HCT116 (cell line): ENCODE measurements around the gene ARVCF. TPM values are rescaled to one million over a fixed set of nuclear protein-coding genes. Genes with fewer than 3 reads are reported as not detected.

Experiments used
- ATAC-seq: fragments of 200-7000 bp; cut with Tn5 transposase; 2 replicates; pipeline ENCODE4 v1.9.1; 2020; ENCODE audit warnings: mild to moderate bottlenecking, moderate library complexity
- BruUV-seq: library from RNA; stranded (reverse); fragments of 400-500 nt; replicated peaks from 2 replicates; lab custom pipeline; 2021; lab: Mats Ljungman, UMichigan
- CTCF ChIA-PET: fragments of 300-600 bp; sonication (Branson Sonifier 250); formaldehyde crosslinking; loops from one replicate; lab custom pipeline; 2021; ENCODE audit warnings: antibody characterized with exemption; lab: Charles Lee
- POLR2A ChIA-PET: fragments of 300-600, 350-600 bp; sonication (Branson Sonifier 250); formaldehyde crosslinking; loops from one replicate; lab custom pipeline; 2021; ENCODE audit warnings: antibody characterized with exemption; lab: Charles Lee
- RAD21 ChIA-PET, 2 experiments: fragments of 300-600 bp; sonication (Branson Sonifier 250); formaldehyde crosslinking; loops; one replicate each; lab custom pipeline; 2023; ENCODE audit warnings: low total read pairs in 2 of 2; ENCODE audit not compliant: uncharacterized antibody in 2 of 2, unreplicated experiment in 2 of 2, low non-redundant PET in 1 of 2; lab: Charles Lee
- DNase-seq: peaks from one replicate; pipeline ENCODE4 v3.0.0-alpha.2; 2010; ENCODE audit warnings: low read depth, low spot score
- H2AFZ ChIP-seq: fragments of 200-600 bp; shearing (Covaris generic), sonication (generic); 2 replicates; pipeline ENCODE4 v1.6.1; 2017; ENCODE audit warnings: low read depth, mixed run types, mixed read lengths, antibody characterized with exemption, low read length; ENCODE audit not compliant: poor library complexity, severe bottlenecking
- H3K27ac ChIP-seq: 2 replicates; pipeline ENCODE4 v1.5.1; 2012; ENCODE audit warnings: low read depth, low read length
- H3K27me3 ChIP-seq: fragments of 200-600 bp; sonication (generic); 2 replicates; pipeline ENCODE4 v1.6.1; 2016; ENCODE audit warnings: mixed run types, low read length, mixed read lengths; ENCODE audit not compliant: insufficient read depth
- H3K36me3 ChIP-seq, 2 experiments: fragments of 200-500 bp in 1 of 2; fragments of 200-600 bp in 1 of 2; sonication (Bioruptor generic) in 1 of 2; sonication (generic) in 1 of 2; 2 replicates each; pipeline versions ENCODE4 v1.5.1 to v1.6.1; 2014 to 2016; ENCODE audit warnings: low read length in 2 of 2, inconsistent platforms in 1 of 2, mixed read lengths in 1 of 2, mixed run types in 1 of 2; ENCODE audit not compliant: insufficient read depth in 2 of 2, control insufficient read depth in 1 of 2
- H3K4me1 ChIP-seq, 2 experiments: fragments of 200-600 bp in 1 of 2; sonication (generic) in 1 of 2; 2 replicates each; pipeline versions ENCODE4 v1.5.1 to v1.6.1; 2012 to 2017; ENCODE audit warnings: low read length in 2 of 2, inconsistent platforms in 1 of 2, mild to moderate bottlenecking in 1 of 2, mixed read lengths in 1 of 2, mixed run types in 1 of 2, moderate library complexity in 1 of 2; ENCODE audit not compliant: insufficient read depth in 2 of 2, control insufficient read depth in 1 of 2
- H3K4me2 ChIP-seq: fragments of 200-600 bp; sonication (generic); 2 replicates; pipeline ENCODE4 v1.6.1; 2017; ENCODE audit warnings: mixed run types, low read length, mixed read lengths
- H3K4me3 ChIP-seq, 2 experiments: fragments of 200-600 bp in 1 of 2; sonication (generic) in 1 of 2; replicated peaks in 1 of 2; 2 replicates each; pipeline ENCODE4 v1.5.1; 2011 to 2016; ENCODE audit warnings: low read length in 2 of 2, control low read depth in 1 of 2, low read depth in 1 of 2, mild to moderate bottlenecking in 1 of 2, mixed read lengths in 1 of 2, mixed run types in 1 of 2
- H3K79me2 ChIP-seq: fragments of 200-600 bp; sonication (generic); 2 replicates; pipeline ENCODE4 v1.6.1; 2017; ENCODE audit warnings: mild to moderate bottlenecking, mixed run types, low read length, moderate library complexity, mixed read lengths; ENCODE audit not compliant: insufficient read depth
- H3K9ac ChIP-seq: fragments of 200-600 bp; sonication (generic); 2 replicates; pipeline ENCODE4 v1.6.1; 2016; ENCODE audit warnings: low read length, mixed read lengths
- H3K9me2 ChIP-seq: fragments of 200-600 bp; sonication (generic), shearing (Covaris generic); 2 replicates; pipeline ENCODE4 v1.6.1; 2017; ENCODE audit warnings: mixed run types, mild to moderate bottlenecking, moderate library complexity; ENCODE audit not compliant: insufficient read depth
- H3K9me3 ChIP-seq, 2 experiments: fragments of 200-500 bp in 1 of 2; fragments of 200-600 bp in 1 of 2; sonication (Bioruptor generic) in 1 of 2; sonication (generic) in 1 of 2; 2 replicates each; pipeline ENCODE4 v1.6.1; 2014 to 2017; ENCODE audit warnings: low read length in 2 of 2, mixed read lengths in 2 of 2, inconsistent platforms in 1 of 2, low read depth in 1 of 2, mild to moderate bottlenecking in 1 of 2, mixed run types in 1 of 2, moderate library complexity in 1 of 2; ENCODE audit not compliant: control insufficient read depth in 1 of 2, insufficient read depth in 1 of 2
- H4K20me1 ChIP-seq: fragments of 200-600 bp; sonication (generic), shearing (Covaris generic); 2 replicates; pipeline ENCODE4 v1.6.1; 2017; ENCODE audit warnings: mixed run types, mild to moderate bottlenecking, moderate library complexity; ENCODE audit not compliant: insufficient read depth
- CTCF ChIP-seq, 3 experiments: fragments of 200-600 bp in 1 of 3; sonication (generic) in 1 of 3; IDR thresholded peaks in 2 of 3; conservative IDR thresholded peaks in 1 of 3; 2 replicates each; pipeline ENCODE4 v1.5.1; 2012 to 2017; ENCODE audit warnings: low read depth in 2 of 3, low read length in 2 of 3, antibody characterized with exemption in 1 of 3, borderline replicate concordance in 1 of 3, control low read depth in 1 of 3, mild to moderate bottlenecking in 1 of 3, mixed read lengths in 1 of 3, mixed run types in 1 of 3, moderate library complexity in 1 of 3; ENCODE audit not compliant: insufficient read depth in 1 of 3
- ELF1 ChIP-seq: IDR thresholded peaks from 2 replicates; pipeline ENCODE4 v1.6.1; 2012; ENCODE audit warnings: low read depth, borderline replicate concordance
- EZH2 ChIP-seq: fragments of 200-600 bp; sonication (generic); IDR thresholded peaks from 2 replicates; pipeline ENCODE4 v1.6.1; 2017; ENCODE audit warnings: antibody characterized with exemption, mixed run types
- EZH2phosphoT487 ChIP-seq: fragments of 200-600 bp; IDR thresholded peaks from 2 replicates; pipeline ENCODE4 v1.6.1; 2018; ENCODE audit warnings: antibody characterized with exemption, borderline replicate concordance
- FOSL1 ChIP-seq: IDR thresholded peaks from 2 replicates; pipeline ENCODE4 v1.6.1; 2012; ENCODE audit warnings: low read depth
- POLR2AphosphoS5 ChIP-seq: IDR thresholded peaks from 2 replicates; pipeline ENCODE4 v1.6.1; 2011; ENCODE audit warnings: mild to moderate bottlenecking, low read depth, low read length, moderate library complexity
- SIN3A ChIP-seq: IDR thresholded peaks from 2 replicates; pipeline ENCODE4 v1.6.1; 2012; ENCODE audit warnings: low read depth
- TCF7L2 ChIP-seq: IDR thresholded peaks from 2 replicates; pipeline ENCODE4 v1.7.0; 2011; ENCODE audit warnings: borderline replicate concordance, inconsistent platforms; ENCODE audit not compliant: insufficient read depth, insufficient read length; ENCODE audit errors: extremely low read depth
- ZBTB33 ChIP-seq: IDR thresholded peaks from 2 replicates; pipeline ENCODE4 v1.6.1; 2011; ENCODE audit warnings: mild to moderate bottlenecking, low read length, moderate library complexity; ENCODE audit not compliant: insufficient replicate concordance; ENCODE audit errors: extremely low read depth
- intact Hi-C: fragments of 100-400 bp; cut with micrococcal nuclease; formaldehyde crosslinking; loops from 2 replicates; pipeline ENCODE4 v1.10.0; 2022
- total RNA-seq: library from RNA; stranded (reverse); gene quantifications from one replicate; pipeline ENCODE4 v1.2.1, GENCODE V29; 2021; ENCODE audit not compliant: unreplicated experiment

The ARVCF gene
- total RNA-seq, 1 experiment from 2014 or later, result 42.8 TPM

GRCh38 chr22:20024650-20025397, 8.2 kb upstream of the ARVCF start (continued):
- TF ChIP-seq FOSL1, result no peak

- peaks cover 3 to 19% of the 10 kb centered on the region in 2 experiments; a peak in 3 of 4 replicates for H3K4me1 ChIP-seq
- H3K9ac ChIP-seq, result no peak overlapping the region
- no peak for TF ChIP-seq EZH2
- TF ChIP-seq EZH2phosphoT487, result no peak
- no peak for TF ChIP-seq FOSL1
- TF ChIP-seq POLR2AphosphoS5, result no peak
- TF ChIP-seq TCF7L2, result no peak
- no peak for TF ChIP-seq SIN3A
- no peak for TF ChIP-seq ELF1
- TF ChIP-seq CTCF (IDR thresholded peaks at IDR 0.05 in 2 of 3, conservative IDR thresholded peaks at IDR 0.05 in 1 of 3; ENCODE audit: borderline replicate concordance in 1 of 3, insufficient read depth in 1 of 3, low read depth in 2 of 3, low read length in 2 of 3), result no peak
- TF ChIP-seq ZBTB33, result no peak
Measured at GRCh38 chr22:20024225-20024624, 7.6 kb upstream of the ARVCF start.

More at GRCh38 chr22:20024225-20024624, 7.6 kb upstream of the ARVCF start:
- intact Hi-C loops, result no loop called here
- CTCF ChIA-PET, result no interaction called here
- H3K4me3 ChIP-seq, result no peak overlapping the region
- no peaks in the 10 kb centered on the region for H4K20me1 ChIP-seq
- H3K36me3 ChIP-seq, result no peaks in the 10 kb centered on the region
- no peak overlapping the region for H2AFZ ChIP-seq
- BruUV-seq, result no TSS peak
- H3K27ac ChIP-seq, result no peak overlapping the region
- POLR2A ChIA-PET, result no interaction called here
- DNase-seq (no peak), ATAC-seq (no peak)
- H3K9me3 ChIP-seq, result no peaks in the 10 kb centered on the region
- H3K27me3 ChIP-seq, result no peaks in the 10 kb centered on the region
- H3K9me2 ChIP-seq, result no peaks in the 10 kb centered on the region
- peaks cover 29% of the 10 kb centered on the region for H3K79me2 ChIP-seq
- no peak overlapping the region for H3K4me2 ChIP-seq
- RAD21 ChIA-PET, result no interaction called here
